Measurements from ENCODE around the gene TECPR2. TPM values are rescaled to one million over a fixed set of nuclear protein-coding genes. Genes with fewer than 3 reads are reported as not detected.

TECPR2 gene
- total and polyA plus RNA-seq, 2 of the 13 experiments (the other 11 are each of a cell fraction or from before 2014, with no cell fraction given): 3.5 to 5.7 TPM

GRCh38 chr14:102373110-102373509, 10.4 kb downstream of the TECPR2 start (continued):
- no peak for TF ChIP-seq ZNF564 (CRISPR knock-in tag; IDR thresholded peaks at IDR 0.05)
- no peak for TF ChIP-seq ZNF367 (CRISPR knock-in tag; IDR thresholded peaks at IDR 0.05; ENCODE audit: borderline replicate concordance)
- TF ChIP-seq ZFYVE20 (CRISPR knock-in tag; IDR thresholded peaks at IDR 0.05; ENCODE audit: borderline replicate concordance, low read depth): no peak

GRCh38 chr14:102374264-102374663, 11.5 kb downstream of the TECPR2 start:
- H3K4me3 ChIP-seq (replicated peaks in 1 of 3; ENCODE audit: insufficient read depth in 1 of 3, low read depth in 2 of 3, low read length in 3 of 3): no peak overlapping the region
- ATAC-seq (no peak), FAIRE-seq (no peak), DNase-seq (ENCODE audit: low spot score) (no peak)
- H3K4me1 ChIP-seq (ENCODE audit: insufficient read depth, low read length): peaks cover 18% of the 10 kb centered on the region
- 91% methylated on average over 2 of the region's 2 CpGs for WGBS (ENCODE audit: low lambda C conversion rate)
- no peaks in the 10 kb centered on the region for H3K9me3 ChIP-seq (ENCODE audit: low read length)
- intact Hi-C loops (cut with micrococcal nuclease; ENCODE audit: unreplicated experiment) (no loop called here), in situ Hi-C loops (cut with HindIII; ENCODE audit: extremely low pct_ligation_motif_present, low pct_unique_long_range_greater_than_20kb) (no loop called here)
- H4K20me1 ChIP-seq (ENCODE audit: insufficient read depth, low read length): no peaks in the 10 kb centered on the region
- no TSS peak for BruUV-seq (replicated peaks)
- H3K4me2 ChIP-seq (ENCODE audit: low read depth, low read length): no peak overlapping the region
- peaks cover 3 to 8% of the 10 kb centered on the region in 2 experiments; a peak in 2 of 5 replicates for H3K36me3 ChIP-seq (replicated peaks in 1 of 2; ENCODE audit: control insufficient read depth in 1 of 2, insufficient read depth in 2 of 2, low read length in 2 of 2)
- H3K27ac ChIP-seq (ENCODE audit: extremely low read length, insufficient read depth, low read length): no peak overlapping the region
- no peaks in the 10 kb centered on the region for H3K27me3 ChIP-seq (ENCODE audit: control insufficient read depth in 1 of 2, insufficient read depth in 2 of 2, low read length in 2 of 2)
- no peaks in the 10 kb centered on the region for H3K79me2 ChIP-seq (ENCODE audit: insufficient read depth, low read length)
- CTCF ChIA-PET (ENCODE audit: low intra/inter-chr PET ratio, low total read pairs): no interaction called here
- POLR2A ChIA-PET: no interaction called here
- no peak overlapping the region for H3K9ac ChIP-seq (ENCODE audit: insufficient read depth, low read depth, low read length)
- H2AFZ ChIP-seq (ENCODE audit: low read length): no peak overlapping the region
- TF ChIP-seq ZSCAN29 (CRISPR knock-in tag; conservative IDR thresholded peaks at IDR 0.05) (no peak), NR2F1 (CRISPR knock-in tag; IDR thresholded peaks at IDR 0.05) (no peak), PPARG (CRISPR knock-in tag; conservative IDR thresholded peaks at IDR 0.05) (no peak), ZBTB25 (CRISPR knock-in tag; IDR thresholded peaks at IDR 0.05) (no peak), FOSL2 (CRISPR knock-in tag; IDR thresholded peaks at IDR 0.05) (no peak), ZFP82 (CRISPR knock-in tag; IDR thresholded peaks at IDR 0.05; ENCODE audit: borderline replicate concordance) (no peak), CREBL2 (CRISPR knock-in tag; IDR thresholded peaks at IDR 0.05; ENCODE audit: borderline replicate concordance) (no peak), ZSCAN9 (CRISPR knock-in tag; IDR thresholded peaks at IDR 0.05; ENCODE audit: borderline replicate concordance) (no peak), PRPF4 (IDR thresholded peaks at IDR 0.05; ENCODE audit: low read depth, low read length, poor library complexity, severe bottlenecking) (no peak), ZNF296 (CRISPR knock-in tag; conservative IDR thresholded peaks at IDR 0.05) (no peak), ZMAT3 (CRISPR knock-in tag; conservative IDR thresholded peaks at IDR 0.05) (no peak), JUN (CRISPR knock-in tag; IDR thresholded peaks at IDR 0.05) (no peak), MTF2 (CRISPR knock-in tag; IDR thresholded peaks at IDR 0.05; ENCODE audit: borderline replicate concordance) (no peak), ARNT (IDR thresholded peaks at IDR 0.05) (no peak), LBX2 (CRISPR knock-in tag; IDR thresholded peaks at IDR 0.05; ENCODE audit: borderline replicate concordance) (no peak), ZNF850 (CRISPR knock-in tag; conservative IDR thresholded peaks at IDR 0.05) (no peak), ZNF101 (CRISPR knock-in tag; IDR thresholded peaks at IDR 0.05; ENCODE audit: borderline replicate concordance, low read depth) (no peak), HNRNPK (IDR thresholded peaks at IDR 0.05; ENCODE audit: low read depth, low read length, poor library complexity, severe bottlenecking) (no peak), ZNF660 (CRISPR knock-in tag; IDR thresholded peaks at IDR 0.05; ENCODE audit: borderline replicate concordance, low read depth) (no peak)
